Skeletal muscle satellite cell (primary cell): ENCODE data around the gene GALNT5.

Experiments used
- H3K27me3 ChIP-seq: 2 replicates; pipeline ENCODE4 v1.7.0; 2013; ENCODE audit warnings: low read length; ENCODE audit not compliant: control insufficient read depth, insufficient read depth
- H3K36me3 ChIP-seq: 2 replicates; pipeline ENCODE4 v1.7.0; 2013; ENCODE audit warnings: mild to moderate bottlenecking, control low read depth, low read length; ENCODE audit not compliant: insufficient read depth
- H3K4me1 ChIP-seq: 2 replicates; pipeline ENCODE4 v1.7.0; 2013; ENCODE audit warnings: low read length; ENCODE audit not compliant: control insufficient read depth, insufficient read depth
- H3K4me2 ChIP-seq: 2 replicates; pipeline ENCODE4 v1.7.0; 2013; ENCODE audit warnings: mild to moderate bottlenecking, low read length
- H3K4me3 ChIP-seq: 2 replicates; pipeline ENCODE4 v1.7.0; 2013; ENCODE audit warnings: low read length
- H3K9ac ChIP-seq: 2 replicates; pipeline ENCODE4 v1.7.0; 2013; ENCODE audit warnings: mild to moderate bottlenecking, low read depth, low read length, moderate library complexity
- H3K9me3 ChIP-seq: replicated peaks from 2 replicates; pipeline ENCODE4 v1.7.0; 2013; ENCODE audit warnings: mild to moderate bottlenecking, control low read depth, low read length

GALNT5 gene

DNA sequence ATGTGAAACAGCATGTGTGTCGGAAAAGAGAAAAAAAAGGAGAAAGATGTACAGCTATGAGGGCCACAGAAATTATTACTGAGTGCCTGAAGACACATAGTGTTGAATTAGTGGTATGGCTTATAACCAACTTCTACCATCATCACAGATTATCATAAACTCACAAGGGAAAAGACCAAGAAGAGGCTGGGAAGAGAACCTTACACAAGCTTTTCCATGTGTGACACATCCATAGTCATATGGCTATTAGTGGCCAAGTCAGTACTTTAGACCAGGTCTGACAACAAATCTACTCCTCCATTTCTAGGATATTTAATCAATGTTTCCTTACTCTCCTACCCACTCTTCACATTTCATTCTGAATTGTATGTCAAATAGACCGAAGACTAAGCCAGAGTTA lies 3.5 kb upstream of the GALNT5 start:
- H3K4me3 ChIP-seq, result no peak overlapping the region

DNA sequence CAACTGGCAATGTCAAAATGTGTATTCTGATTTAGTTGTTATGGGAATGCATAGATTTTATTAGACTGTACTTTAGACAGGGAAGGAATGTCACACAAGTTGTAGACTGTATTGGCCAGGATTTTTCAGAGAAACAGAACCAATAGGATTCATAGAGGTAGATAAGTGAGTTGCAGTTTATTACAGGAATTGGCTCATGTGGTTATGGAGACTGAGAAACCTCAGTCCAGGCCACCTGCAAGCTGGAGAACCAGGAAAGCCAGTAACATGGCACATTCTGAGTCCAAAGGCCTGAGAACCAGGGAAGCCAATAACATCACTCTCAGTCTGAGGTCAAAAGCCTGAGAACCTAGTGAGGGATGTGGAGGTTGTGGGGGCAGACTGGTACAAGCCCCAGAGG lies 1.8 kb upstream of the GALNT5 start:
- Histone ChIP-seq H3K9ac (no peak overlapping the region), H3K9me3 (no peaks in the 10 kb centered on the region), H3K27me3 (no peaks in the 10 kb centered on the region), H3K4me3 (no peak overlapping the region), H3K36me3 (no peaks in the 10 kb centered on the region), H3K4me2 (no peak overlapping the region), H3K4me1 (peaks cover 39% of the 10 kb centered on the region)

More for the DNA sequence above, 3.5 kb upstream of the GALNT5 start:
- Histone ChIP-seq H3K27me3 (no peaks in the 10 kb centered on the region), H3K9ac (no peak overlapping the region), H3K9me3 (no peaks in the 10 kb centered on the region), H3K36me3 (no peaks in the 10 kb centered on the region), H3K4me2 (no peak overlapping the region), H3K4me1 (peaks cover 26% of the 10 kb centered on the region)

DNA sequence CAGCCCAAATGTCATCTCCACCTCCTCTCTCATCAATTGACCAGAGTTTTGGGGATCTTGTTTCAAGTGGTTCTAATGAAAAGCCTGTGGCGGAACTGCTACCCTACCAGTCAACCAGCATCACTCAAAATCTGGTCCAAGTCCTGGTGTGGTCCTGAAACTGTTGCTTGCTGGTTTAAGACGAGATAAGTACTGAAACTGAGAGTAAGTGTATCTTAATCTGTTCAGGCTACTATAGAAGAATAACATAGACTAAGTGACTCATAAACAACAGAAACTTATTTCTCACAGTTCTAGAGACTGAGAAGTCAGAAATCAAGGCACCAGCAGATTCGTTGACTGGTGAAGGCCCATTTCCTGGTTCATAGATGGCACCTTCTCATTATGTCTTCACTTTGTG lies 879 bp upstream of the GALNT5 start:
- Histone ChIP-seq H3K36me3 (no peaks in the 10 kb centered on the region), H3K9ac (peak overlapping the region; percentile 79), H3K4me2 (peak overlapping the region; percentile 88), H3K9me3 (no peaks in the 10 kb centered on the region), H3K27me3 (no peaks in the 10 kb centered on the region), H3K4me1 (peaks cover 47% of the 10 kb centered on the region), H3K4me3 (no peak overlapping the region)

DNA sequence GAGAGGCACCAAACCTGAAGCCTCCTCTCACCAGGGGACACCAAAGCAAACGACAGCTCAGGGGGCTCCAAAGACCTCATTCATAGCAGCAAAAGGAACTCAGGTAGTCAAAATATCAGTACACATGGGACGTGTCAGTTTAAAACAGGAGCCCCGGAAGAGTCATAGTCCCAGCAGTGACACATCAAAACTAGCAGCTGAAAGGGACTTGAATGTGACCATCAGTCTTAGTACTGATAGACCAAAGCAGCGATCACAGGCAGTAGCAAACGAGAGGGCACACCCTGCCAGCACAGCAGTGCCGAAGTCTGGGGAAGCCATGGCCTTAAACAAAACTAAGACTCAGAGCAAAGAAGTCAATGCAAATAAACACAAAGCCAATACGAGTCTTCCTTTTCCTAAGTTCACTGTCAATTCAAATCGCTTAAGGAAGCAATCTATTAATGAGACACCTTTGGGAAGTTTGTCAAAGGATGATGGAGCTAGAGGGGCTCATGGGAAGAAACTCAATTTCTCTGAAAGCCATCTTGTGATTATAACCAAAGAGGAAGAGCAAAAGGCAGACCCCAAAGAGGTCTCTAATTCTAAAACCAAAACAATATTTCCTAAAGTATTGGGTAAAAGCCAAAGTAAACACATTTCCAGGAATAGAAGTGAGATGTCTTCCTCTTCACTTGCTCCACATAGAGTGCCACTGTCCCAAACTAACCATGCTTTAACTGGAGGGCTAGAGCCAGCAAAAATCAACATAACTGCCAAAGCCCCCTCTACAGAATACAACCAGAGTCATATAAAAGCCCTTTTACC lies 1.2 kb downstream of the GALNT5 start:
- H3K4me3 ChIP-seq, result peak overlapping the region; percentile 69

DNA sequence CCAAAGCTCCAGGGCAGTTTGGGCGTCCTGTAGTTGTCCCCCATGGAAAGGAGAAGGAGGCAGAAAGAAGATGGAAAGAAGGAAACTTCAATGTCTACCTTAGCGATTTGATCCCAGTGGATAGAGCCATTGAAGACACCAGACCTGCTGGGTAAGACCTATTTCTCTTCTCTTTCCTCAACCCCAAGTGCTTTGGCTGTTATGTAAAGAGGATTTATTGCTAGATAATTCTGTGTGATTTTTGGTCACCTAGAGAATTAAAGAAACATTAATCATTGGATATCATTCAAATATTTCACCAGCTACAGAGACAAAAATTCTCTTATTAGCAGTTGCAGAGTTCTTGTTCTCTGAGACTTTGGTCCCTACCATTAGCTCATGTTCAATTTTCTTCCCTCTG lies 1.9 kb downstream of the GALNT5 start:
- Histone ChIP-seq H3K36me3 (no peaks in the 10 kb centered on the region), H3K27me3 (no peaks in the 10 kb centered on the region), H3K9me3 (no peaks in the 10 kb centered on the region), H3K4me1 (peaks cover 60% of the 10 kb centered on the region), H3K9ac (no peak overlapping the region), H3K4me3 (no peak overlapping the region), H3K4me2 (peak overlapping the region; percentile 88)

More for the DNA sequence above, 1.2 kb downstream of the GALNT5 start:
- no peaks in the 10 kb centered on the region for H3K9me3 ChIP-seq
- H3K4me1 ChIP-seq, result peaks cover 54% of the 10 kb centered on the region
- H3K36me3 ChIP-seq, result no peaks in the 10 kb centered on the region
- H3K9ac ChIP-seq, result peak overlapping the region; percentile 79
- peak overlapping the region; percentile 88 for H3K4me2 ChIP-seq
- H3K27me3 ChIP-seq, result no peaks in the 10 kb centered on the region

DNA sequence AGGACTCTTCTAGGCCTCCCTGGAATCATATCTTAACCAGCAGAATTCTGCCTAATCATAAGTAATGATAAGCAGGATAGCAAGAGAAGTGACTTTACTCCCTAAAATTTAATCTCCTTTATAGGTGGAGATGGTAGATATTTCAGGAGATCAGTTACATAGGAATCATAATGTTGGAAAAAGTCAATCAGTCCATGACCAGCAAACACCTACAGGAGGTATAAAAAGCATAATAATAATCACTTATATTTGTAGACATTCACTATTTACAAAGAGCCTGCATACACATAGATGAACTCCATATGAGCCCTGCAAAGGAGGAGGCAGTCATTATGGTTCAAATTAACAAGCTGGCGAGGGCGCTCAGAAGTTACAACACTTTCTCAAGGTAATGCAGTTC lies 2.5 kb downstream of the GALNT5 start:
- H3K4me1 ChIP-seq, result peaks cover 62% of the 10 kb centered on the region
- H3K36me3 ChIP-seq, result no peaks in the 10 kb centered on the region
- H3K9ac ChIP-seq, result no peak overlapping the region
- no peaks in the 10 kb centered on the region for H3K9me3 ChIP-seq
- no peaks in the 10 kb centered on the region for H3K27me3 ChIP-seq
- no peak overlapping the region for H3K4me3 ChIP-seq
- H3K4me2 ChIP-seq, result peak overlapping the region; percentile 88

DNA sequence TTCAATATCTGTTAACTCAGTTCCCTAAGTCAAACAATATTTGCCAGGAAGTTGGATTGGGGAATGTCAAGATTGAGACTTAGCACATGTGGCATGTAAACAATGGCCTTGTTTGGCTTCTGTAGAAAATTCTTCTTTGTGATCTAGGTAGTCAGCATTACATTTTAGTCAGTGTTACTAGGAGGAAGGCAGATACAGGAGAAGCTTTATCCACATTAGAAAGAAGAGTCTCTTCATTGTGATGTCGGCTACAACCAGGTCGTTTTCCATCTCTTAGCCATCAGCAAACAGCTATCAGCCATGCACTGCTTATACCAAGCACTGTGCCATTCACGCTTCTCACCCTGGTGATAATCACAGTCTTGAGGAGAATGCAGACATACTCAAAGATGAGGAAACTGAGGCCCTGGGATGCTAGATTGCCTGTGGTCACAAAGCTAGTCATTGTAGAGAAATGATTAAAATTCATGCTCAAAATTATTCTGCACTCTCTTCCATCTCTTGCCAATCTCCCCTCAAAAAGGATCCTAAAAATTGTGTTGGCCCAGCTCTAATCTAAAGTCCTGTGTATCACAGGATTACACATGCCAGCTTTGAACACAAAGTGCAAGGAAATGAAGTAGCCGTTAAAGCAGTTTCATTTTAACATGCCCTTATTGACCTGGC lies 3.2 kb downstream of the GALNT5 start:
- Histone ChIP-seq H3K9ac (peak overlapping the region; percentile 36), H3K36me3 (no peaks in the 10 kb centered on the region), H3K4me2 (peak overlapping the region; percentile 88), H3K27me3 (no peaks in the 10 kb centered on the region), H3K4me3 (peak overlapping the region; percentile 50), H3K4me1 (peaks cover 62% of the 10 kb centered on the region), H3K9me3 (no peaks in the 10 kb centered on the region)

DNA sequence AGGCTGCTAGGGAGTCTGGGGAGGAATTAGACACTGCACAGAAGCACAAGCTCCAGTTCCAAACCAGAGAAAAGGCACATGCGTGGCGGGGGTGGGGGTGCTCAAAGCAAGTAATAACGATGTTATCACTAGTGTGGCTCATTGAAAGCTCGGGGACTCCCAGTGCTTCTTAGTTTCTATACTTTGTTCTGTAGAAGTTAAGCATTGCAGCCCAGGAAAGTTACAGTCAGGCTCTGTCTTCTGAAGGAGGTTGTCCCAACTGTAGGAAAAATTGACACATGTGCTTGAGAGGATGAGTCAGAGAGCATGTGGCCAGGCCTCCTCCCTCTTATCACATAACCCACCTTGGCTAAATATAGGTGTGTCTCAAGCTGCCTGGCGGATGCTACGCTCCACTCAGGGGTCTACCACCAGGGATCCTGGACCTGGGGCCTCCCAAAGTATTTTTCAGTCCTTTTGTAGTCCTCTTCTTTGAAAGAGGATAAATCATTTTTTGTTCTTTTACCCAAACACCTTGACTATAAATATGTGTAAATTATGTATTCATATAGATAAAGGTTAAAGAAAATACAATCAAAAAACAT lies 3.8 kb downstream of the GALNT5 start:
- Histone ChIP-seq H3K4me2 (peak overlapping the region; percentile 88), H3K36me3 (no peaks in the 10 kb centered on the region), H3K4me3 (peak overlapping the region; percentile 50), H3K27me3 (no peaks in the 10 kb centered on the region), H3K9me3 (no peaks in the 10 kb centered on the region), H3K9ac (peak overlapping the region; percentile 36), H3K4me1 (peaks cover 62% of the 10 kb centered on the region)

DNA sequence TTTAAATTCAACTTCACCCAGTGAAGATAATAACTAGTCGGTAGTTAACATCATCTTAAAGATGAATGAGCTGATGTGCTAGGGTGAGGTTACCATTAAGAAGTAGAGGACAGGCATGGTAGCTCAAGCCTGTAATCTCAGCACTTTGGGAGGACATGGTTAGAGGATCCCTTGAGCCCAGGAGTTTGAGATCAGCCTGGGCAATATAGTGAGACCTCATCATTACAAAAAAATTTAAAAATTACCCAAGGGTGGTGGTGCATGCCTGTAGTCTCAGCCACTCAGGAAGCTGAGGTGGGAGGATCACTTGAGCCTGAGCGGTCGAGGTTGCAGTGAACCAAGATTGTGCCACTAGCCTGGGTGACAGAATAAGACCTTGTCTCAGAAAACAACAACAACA lies 4.7 kb downstream of the GALNT5 start:
- no peaks in the 10 kb centered on the region for H3K27me3 ChIP-seq
- H3K36me3 ChIP-seq, result no peaks in the 10 kb centered on the region
- H3K4me2 ChIP-seq, result no peak overlapping the region
- H3K4me3 ChIP-seq, result no peak overlapping the region
- peaks cover 55% of the 10 kb centered on the region for H3K4me1 ChIP-seq
- no peak overlapping the region for H3K9ac ChIP-seq
- no peaks in the 10 kb centered on the region for H3K9me3 ChIP-seq

DNA sequence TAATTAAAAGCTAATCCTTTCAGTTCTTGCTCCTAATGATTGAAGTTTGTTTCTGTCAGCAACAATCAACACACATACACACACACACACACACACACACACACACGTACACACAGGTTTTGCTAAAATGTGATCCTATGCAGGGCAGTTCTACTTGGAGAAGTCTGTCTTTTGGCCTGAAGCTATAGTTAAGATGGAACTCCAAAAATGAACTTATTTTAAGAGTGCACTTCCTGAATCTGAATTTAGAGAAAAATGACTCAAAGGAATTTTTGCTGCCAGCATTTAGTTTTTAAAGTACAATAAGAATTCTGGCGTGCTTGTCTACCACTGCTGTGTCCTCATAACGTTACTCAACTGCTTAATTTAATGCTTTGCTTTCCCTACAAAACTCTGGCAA lies 6.6 kb downstream of the GALNT5 start:
- Histone ChIP-seq H3K4me3 (no peak overlapping the region), H3K36me3 (no peaks in the 10 kb centered on the region), H3K27me3 (no peaks in the 10 kb centered on the region), H3K4me1 (peaks cover 36% of the 10 kb centered on the region), H3K4me2 (peak overlapping the region; percentile 45), H3K9ac (no peak overlapping the region), H3K9me3 (no peaks in the 10 kb centered on the region)

DNA sequence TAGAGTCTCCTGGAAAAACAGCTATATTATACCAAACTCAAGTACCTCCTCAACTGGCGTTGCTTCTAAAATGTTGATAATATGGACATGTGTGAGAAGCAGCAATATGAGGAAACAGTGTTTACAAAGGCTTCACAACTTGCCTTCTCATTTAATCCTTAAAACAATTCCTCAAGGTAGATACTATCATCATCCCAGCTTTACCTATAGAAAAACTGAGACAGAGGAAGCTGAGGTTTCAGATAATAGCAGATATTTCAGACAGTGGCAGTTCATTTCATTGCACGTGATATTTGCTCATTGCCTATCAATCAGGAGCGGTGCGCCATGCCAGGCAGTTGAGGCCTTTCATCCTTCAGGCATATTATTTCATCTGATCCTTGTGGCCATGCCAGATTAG lies 8.3 kb downstream of the GALNT5 start:
- H3K9ac ChIP-seq, result no peak overlapping the region
- H3K27me3 ChIP-seq, result no peaks in the 10 kb centered on the region
- H3K4me2 ChIP-seq, result no peak overlapping the region
- peaks cover 23% of the 10 kb centered on the region for H3K4me1 ChIP-seq
- H3K36me3 ChIP-seq, result no peaks in the 10 kb centered on the region
- H3K4me3 ChIP-seq, result no peak overlapping the region
- H3K9me3 ChIP-seq, result no peaks in the 10 kb centered on the region
